GM12874 (cell line): ENCODE results near the gene HEATR5A.

Experiments used
- CTCF ChIP-seq: IDR thresholded peaks from 2 replicates; pipeline ENCODE4 v1.5.1; 2011; ENCODE audit warnings: low read depth, mild to moderate bottlenecking, control low read depth, low read length, moderate library complexity; ENCODE audit not compliant: insufficient read depth

Gene HEATR5A

GRCh38 chr14:31287294-31287972 lies 132.9 kb downstream of the HEATR5A start:
- no peak for TF ChIP-seq CTCF

GRCh38 chr14:31286456-31287293 lies 133.7 kb downstream of the HEATR5A start:
- TF ChIP-seq CTCF = peak; percentile 53; the same call in 1 of the 2 replicates

GRCh38 chr14:31283578-31284252 lies 136.6 kb downstream of the HEATR5A start:
- TF ChIP-seq CTCF = no peak

GRCh38 chr14:31283153-31283552 lies 137.2 kb downstream of the HEATR5A start:
- TF ChIP-seq CTCF = no peak

GRCh38 chr14:31280871-31281220 lies 139.5 kb downstream of the HEATR5A start:
- TF ChIP-seq CTCF = no peak

- no peak for TF ChIP-seq CTCF
These were observed 140.0 kb downstream of the HEATR5A start for GRCh38 chr14:31280132-31280870.

GRCh38 chr14:31278883-31279282 lies 141.5 kb downstream of the HEATR5A start:
- TF ChIP-seq CTCF = no peak
